DMS79 (cell line): ENCODE data around the gene ZNF831.

Experiments
- DNase-seq: peaks from one replicate; lab custom pipeline; 2025; lab: John Stamatoyannopoulos, UW

ZNF831 gene

GRCh38 chr20:59157961-59158541, 5.6 kb upstream of the ZNF831 start:
- no peak for DNase-seq

DNA sequence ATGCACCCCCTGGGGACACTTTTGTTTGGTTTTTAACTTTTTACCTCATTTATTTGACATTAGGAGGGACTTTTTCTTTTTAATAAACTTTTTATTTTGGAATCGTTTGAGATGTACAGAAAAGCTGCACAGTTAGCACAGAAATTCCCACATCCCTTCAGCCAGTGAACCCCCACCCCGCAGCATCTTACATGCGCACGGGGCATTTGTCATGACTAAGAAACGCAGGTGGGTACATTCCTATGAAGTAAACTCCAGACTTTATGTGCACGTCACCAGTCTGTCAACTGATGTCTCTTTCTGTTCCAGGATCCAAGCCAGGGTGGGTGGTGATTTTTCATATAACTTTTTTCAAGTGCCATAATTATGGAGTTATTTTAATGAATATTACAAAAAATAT, 4.9 kb upstream of the ZNF831 start:
- no peak for DNase-seq

- no peak for DNase-seq
Measured at GRCh38 chr20:59159091-59159490, 4.5 kb upstream of the ZNF831 start.

- DNase-seq: no peak
Measured at GRCh38 chr20:59159493-59160376, 3.9 kb upstream of the ZNF831 start.

GRCh38 chr20:59160389-59161115, 3.1 kb upstream of the ZNF831 start:
- no peak for DNase-seq

DNA sequence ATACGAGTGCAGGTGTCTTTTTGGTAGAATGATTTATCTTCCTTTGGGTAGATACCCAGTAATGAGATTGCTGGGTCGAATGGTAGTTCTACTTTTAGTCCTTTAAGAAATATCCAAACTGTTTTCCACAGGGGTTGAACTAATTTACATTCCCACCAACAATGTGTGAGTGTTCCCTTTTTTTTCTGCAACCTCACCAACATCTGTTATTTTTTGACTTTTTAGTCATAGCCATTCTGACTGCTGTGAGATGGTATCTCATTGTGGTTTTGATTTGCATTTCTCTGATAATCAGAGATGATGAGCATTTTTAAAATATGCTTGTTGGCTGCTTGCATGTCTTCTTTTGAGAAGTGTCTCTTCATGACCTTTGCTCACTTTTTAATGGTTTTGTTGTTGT, 1.9 kb upstream of the ZNF831 start:
- no peak for DNase-seq

DNA sequence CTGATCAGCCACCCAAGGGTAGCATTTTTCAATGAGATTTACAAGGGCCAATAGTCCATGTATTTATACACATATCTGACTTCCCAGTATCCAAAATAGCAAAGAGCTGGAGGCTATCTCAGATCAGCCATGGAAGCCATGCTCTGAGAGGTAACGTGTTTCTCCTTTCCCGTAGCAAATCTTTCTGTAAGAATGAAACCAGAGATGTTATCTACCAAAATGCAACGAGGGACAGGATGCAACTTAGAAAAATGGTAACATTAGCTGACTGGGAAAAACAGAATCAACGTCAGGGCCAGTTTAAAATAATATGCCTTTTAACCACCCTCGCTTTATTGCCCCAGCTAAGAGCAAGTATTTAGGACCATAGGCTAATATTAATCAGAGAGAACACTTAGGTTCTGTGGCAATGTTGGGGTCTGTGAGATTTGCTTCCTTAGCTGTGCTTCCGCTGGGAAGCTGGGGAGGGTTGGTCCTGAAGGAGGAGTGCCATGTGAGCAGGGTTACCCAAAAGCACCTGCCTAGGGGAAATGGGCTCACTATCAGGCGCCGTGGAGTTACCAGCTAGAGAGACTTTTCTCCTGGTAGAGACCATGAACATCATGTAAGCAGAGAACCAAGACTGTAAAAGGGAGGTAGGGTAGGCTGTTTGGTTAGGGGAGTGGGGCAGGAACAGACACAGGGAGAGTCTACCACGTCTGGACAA, 1.2 kb downstream of the ZNF831 start:
- DNase-seq: no peak

- no peak for DNase-seq
Measured at GRCh38 chr20:59165396-59165795, 1.8 kb downstream of the ZNF831 start.

DNA sequence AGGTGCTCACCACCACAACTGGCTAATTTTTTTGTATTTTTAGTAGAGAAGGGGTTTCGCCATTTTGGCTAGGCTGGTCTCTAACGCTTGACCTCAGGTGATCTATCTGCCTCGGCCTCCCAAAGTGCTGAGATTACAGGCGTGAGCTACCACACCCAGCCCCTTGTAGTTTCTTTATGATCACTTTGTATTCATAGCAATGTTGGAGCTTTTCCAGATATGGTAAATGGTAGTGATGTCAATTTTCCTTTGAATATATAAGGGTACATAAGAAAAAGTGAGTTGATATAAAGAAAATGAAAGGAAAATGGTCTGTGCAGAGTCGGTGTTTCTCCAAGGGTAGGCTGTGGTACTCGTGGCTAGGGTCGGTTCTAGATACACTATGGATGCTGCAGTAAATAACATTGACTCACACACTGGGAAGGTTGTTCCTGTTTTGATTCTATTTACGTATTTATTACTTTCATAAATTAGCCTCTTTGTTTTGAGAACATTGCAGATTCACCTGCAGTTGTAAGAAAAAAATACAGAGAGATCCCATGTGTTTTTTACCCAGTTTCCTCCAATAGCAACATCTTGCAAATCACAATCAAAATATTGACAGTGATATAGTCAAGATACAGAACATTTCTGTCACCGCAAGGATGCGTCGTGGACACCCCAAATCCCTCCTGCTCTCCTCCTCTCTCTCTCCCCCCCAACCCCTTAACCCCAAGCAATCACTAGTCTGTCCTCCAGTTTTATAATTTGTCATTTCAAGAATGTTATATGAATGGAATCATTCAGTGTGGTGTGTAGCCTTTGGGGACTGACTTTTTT, 2.5 kb downstream of the ZNF831 start:
- DNase-seq: no peak

DNA sequence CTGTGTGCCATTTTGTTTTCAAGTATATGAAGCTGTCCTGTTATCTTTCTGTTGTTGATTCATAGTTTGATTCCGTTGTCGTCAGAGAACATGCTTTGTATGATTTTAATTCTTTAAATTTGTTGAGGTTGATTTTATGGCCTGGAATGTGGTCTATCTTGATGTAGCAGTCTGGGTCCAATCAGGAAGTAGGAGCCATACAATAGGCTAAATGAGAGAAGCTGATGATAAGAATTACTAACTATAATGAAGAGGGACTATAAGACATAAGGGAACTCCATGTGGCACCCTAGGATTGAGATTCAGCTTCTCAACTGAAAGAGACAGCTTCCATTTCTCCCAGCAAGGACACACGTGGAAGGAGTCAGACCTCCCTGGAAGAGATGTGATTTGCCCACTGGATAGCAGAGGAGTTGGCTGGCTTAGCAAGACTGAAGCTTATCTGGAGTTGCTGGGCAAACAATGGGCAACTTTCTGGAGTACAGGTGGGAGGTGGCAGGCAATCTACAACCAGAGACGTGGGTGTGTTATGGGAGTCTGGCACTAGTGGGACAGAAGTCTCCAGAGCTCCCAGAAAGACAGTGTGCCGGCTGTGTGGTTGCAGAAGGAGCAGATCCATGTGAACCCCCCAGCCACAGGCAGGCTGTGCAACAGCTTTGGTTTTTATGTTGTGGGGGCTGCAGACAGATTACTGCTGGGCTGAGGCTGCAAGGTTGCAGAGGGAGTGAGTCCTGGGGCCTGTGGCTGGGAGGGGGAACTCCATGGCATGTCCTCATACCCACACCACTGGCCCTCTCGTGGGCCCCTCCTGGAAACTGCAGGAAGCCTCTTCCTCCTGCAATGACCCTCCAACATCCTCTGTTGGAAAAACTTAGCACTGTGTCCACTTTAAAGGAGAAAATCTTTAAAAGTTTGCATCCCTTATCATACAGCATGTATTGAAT, 7.1 kb downstream of the ZNF831 start:
- no peak for DNase-seq

DNA sequence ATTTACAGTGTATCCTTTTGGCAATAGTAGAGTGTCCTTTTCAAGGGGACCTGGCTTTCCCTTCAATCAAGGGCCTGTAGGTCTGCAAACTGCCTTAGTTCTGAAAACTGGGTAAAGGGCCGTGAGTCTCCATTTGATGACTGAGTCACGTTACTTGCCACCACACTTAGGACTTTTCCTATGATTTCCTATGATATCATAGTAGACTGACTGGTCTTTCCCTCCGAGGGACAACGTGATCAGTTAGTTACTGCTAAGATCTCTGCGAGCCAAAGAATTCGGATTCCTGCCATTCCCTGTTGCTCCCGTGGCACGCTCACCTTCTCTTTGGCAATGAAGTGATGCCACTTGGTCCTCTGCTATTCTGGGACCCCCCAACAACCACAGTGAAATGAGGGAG, 8.4 kb downstream of the ZNF831 start:
- DNase-seq: no peak

GRCh38 chr20:59173938-59174491, 10.4 kb downstream of the ZNF831 start:
- no peak for DNase-seq

- DNase-seq: no peak
Measured at GRCh38 chr20:59175002-59175401, 11.4 kb downstream of the ZNF831 start.

- no peak for DNase-seq
Measured at GRCh38 chr20:59175861-59176260, 12.2 kb downstream of the ZNF831 start.

DNA sequence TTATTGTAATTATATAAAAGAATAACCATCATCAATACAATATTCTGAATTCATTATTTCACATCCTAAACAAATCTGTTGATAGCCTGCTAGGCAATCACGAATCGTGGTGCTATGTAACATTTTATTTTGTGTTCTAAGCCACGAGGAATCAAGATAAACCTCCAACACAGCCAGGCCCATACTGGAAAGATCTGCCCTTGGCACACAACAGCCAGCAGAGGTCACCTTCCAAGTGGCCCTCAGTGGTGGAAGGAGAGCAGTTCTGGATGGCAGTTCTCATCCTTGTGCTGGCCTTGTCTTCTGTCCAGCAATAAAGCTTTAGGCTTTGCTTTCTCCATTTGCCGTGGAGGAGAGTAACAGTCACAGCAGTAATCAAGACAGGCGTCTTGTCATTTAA, 13.2 kb downstream of the ZNF831 start:
- DNase-seq: no peak

- no peak for DNase-seq
Measured at GRCh38 chr20:59177266-59178250, 13.9 kb downstream of the ZNF831 start.

GRCh38 chr20:59178983-59179595, 15.5 kb downstream of the ZNF831 start:
- DNase-seq: no peak

- DNase-seq: no peak
Measured at GRCh38 chr20:59179988-59180387, 16.4 kb downstream of the ZNF831 start.
